ENCODE measurements around the gene ADCY4.

ADCY4 gene

GRCh38 chr14:24297190-24297964 is 37.5 kb downstream of the ADCY4 start:
- no peak for DNase-seq (ENCODE audit: low read depth)

GRCh38 chr14:24296341-24297157 is 38.3 kb downstream of the ADCY4 start:
- peak; percentile 59 for DNase-seq (ENCODE audit: low read depth)

GRCh38 chr14:24293525-24293924 is 41.3 kb downstream of the ADCY4 start:
- no peak for DNase-seq (ENCODE audit: low read depth)

- DNase-seq (ENCODE audit: low read depth), result no peak
Measured at GRCh38 chr14:24292118-24292807, 42.6 kb downstream of the ADCY4 start.

- no peak for DNase-seq (ENCODE audit: low read depth)
Measured at GRCh38 chr14:24291446-24292117, 43.3 kb downstream of the ADCY4 start.

- DNase-seq (ENCODE audit: low read depth), result no peak
Measured at GRCh38 chr14:24290746-24291145, 44.1 kb downstream of the ADCY4 start.

- no peak for DNase-seq (ENCODE audit: low read depth)
Measured at GRCh38 chr14:24289649-24290280, 45.1 kb downstream of the ADCY4 start.

DNA sequence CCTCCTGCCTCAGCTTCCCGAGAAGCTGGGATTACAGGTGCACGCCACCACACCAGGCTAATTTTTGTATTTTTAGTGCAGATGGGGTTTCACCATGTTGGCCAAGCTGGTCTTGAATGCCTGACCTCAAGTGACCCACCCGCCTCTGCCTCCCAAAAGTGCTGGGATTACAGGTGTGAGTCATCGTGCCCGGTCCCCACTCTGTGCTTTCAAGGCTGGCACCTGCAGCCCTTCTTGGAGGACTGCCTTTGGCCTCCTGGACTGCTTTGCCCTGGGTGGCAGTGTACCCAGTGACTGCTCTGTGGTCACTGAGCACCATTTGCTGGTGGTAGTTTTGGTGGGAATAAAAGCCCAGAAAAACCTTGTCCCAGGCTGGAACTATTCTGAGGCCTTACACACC is 47.9 kb downstream of the ADCY4 start:
- DNase-seq (ENCODE audit: low read depth), result no peak

GRCh38 chr14:24285351-24285750 is 49.5 kb downstream of the ADCY4 start:
- DNase-seq (ENCODE audit: low read depth), result no peak

DNA sequence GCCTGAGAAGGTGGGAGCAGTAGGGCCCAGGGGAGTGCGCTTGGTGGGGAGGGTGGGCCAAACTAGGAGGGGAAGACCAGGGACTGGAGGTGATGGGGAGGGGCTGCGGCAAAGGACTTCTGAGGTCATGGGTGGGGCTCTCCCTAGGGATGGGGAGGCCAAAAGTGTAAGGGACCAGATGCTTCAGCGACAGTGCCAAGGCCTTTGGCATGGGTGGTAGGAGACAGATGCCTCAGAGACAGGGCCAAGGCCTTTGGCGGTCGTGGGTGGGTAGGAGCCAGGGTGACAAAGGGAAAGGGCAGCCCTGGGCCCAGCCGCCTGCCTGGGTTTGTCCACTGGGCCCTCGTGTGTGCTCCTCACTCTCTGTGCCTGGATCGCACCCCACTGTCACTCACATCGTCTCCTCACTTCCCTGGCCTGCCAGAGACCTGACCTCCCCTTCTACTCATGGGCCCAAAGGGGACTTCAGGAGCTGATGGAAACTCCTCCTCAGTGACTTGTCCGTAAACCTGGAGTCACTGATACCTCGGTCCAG is 50.3 kb downstream of the ADCY4 start:
- no peak for DNase-seq (ENCODE audit: low read depth)

DNA sequence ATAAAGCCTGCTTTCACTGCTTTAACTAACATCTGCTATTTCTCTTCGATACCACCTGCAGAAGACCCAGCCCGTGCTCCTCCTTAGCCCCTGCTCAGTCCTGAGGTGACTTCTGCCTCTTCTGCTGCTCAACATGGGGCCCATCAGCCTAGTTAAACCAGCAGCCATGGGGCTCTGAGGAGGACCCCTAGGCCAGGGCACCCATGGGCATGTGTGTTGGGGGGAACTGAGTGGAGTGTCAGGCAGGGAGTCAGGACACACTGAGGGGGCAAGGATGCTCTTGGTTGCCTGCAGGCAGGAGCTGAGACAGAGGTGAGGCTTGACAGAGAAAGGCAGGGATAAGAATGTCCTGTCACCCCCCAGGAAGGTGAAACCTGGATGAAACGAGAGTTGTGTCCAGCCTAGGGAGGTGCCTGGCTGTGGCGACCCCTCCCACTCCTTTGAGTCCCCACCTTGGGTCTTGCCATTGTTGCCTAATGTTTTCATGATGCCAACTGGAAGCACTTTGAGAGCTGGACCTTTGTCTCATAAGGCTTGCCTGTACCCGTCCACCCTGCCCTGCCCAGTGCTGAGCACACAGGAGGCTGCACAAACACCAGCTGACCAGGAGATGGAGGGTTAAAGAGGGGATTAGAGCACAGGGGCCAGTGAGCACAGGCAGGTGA is 50.9 kb downstream of the ADCY4 start:
- no peak for DNase-seq (ENCODE audit: low read depth)

DNA sequence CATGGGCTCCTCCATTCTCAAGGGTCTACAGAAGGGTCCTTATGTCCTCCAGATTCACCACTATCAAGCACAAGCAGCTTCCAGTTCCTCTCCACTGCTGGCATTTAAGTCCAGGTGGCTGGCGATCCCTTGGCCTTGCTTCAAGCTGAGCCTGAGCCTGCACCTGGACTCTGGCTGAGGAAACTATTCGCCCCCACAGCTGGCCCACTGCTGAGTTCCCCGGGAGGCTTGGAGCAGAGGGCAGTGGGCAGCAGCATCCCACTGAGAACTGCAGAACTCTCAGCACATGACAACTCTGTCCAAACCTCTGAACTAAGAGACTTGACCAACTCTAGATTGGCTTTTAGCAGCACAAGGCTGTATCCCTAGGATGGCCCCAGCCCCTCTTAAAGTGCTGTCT is 52.1 kb downstream of the ADCY4 start:
- DNase-seq (ENCODE audit: low read depth), result no peak

DNA sequence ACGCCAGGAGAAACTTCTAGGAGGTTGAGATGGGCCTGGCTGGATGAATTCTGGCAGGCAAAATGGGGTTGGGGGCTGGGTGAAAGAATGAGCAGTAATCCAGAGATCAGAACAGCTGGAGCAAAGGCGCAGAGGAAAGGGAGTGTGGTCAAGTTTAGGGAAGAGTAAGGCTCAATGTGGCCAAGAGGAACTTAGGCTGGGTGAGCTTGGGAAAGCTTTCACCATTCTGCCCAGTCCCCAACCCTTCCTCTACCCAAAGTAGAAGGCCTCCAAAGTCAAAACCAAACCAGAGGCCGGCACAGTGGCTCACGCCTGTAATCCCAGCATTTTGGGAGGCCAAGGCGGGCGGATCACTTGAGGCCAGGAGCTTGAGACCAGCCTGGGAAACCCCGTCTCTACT is 53.2 kb downstream of the ADCY4 start:
- no peak for DNase-seq (ENCODE audit: low read depth)

DNA sequence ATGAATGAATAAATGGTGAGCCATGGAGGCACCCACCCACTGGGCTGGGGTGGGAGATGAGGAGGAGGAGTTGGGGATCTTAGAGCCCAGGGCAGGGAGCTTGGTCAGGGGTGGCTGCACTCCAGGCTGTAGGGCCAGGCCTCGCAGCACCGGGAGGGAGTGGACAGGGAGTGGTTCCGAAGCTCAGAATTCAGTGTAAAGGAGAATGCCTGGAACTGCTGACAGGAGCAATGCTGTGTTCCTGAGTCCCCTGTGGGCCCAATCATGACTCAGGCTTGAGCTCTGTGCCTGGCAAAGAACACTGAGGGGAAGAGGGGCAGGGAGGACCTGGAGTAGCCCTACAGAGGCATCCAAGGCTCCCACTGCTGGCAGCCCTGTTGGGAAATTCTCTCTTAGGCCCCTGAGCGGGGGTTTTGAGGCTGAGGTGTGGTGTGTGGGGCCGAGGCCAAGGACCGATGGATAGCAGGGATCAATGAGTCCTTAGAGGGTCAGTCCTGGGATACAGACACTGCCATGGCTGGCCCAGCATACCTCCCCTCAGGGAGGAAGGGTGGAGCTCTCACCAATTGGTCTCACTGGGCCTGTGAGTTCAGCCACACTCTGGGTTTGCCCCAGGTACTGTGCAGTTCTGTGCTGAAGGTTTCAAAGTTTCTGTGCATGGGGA is 53.9 kb downstream of the ADCY4 start:
- DNase-seq (ENCODE audit: low read depth), result no peak

- peak; percentile 32 for DNase-seq (ENCODE audit: low read depth)
Measured at GRCh38 chr14:24279301-24280186, 55.3 kb downstream of the ADCY4 start.

- no peak for DNase-seq (ENCODE audit: low read depth)
Measured at GRCh38 chr14:24278424-24278823, 56.4 kb downstream of the ADCY4 start.

- no peak for DNase-seq (ENCODE audit: low read depth)
Measured at GRCh38 chr14:24277606-24278321, 57.1 kb downstream of the ADCY4 start.

- DNase-seq (ENCODE audit: low read depth), result no peak
Measured at GRCh38 chr14:24277071-24277470, 57.8 kb downstream of the ADCY4 start.

- peak; percentile 27 for DNase-seq (ENCODE audit: low read depth)
Measured at GRCh38 chr14:24274101-24274543, 60.7 kb downstream of the ADCY4 start.

Data from activated T-helper 9 cell treated with anti-CD3 and anti-CD28 coated beads, Interleukin-2, amount 50 U/mL, for 16 hours (primary cell).